DOHH2 (cell line): ENCODE measurements around the gene RP9.

ENCODE experiments used
- CTCF ChIP-seq: fragments of 200-600 bp; sonication (generic); IDR thresholded peaks from one replicate; pipeline ENCODE4 v1.5.1; 2014; ENCODE audit warnings: antibody characterized with exemption, mild to moderate bottlenecking, low read depth, low read length; ENCODE audit not compliant: poor library complexity, severe bottlenecking
- EZH2phosphoT487 ChIP-seq: fragments of 200-600 bp; sonication (generic); IDR thresholded peaks from 2 replicates; pipeline ENCODE4 v1.6.1; 2017; ENCODE audit warnings: borderline replicate concordance, mild to moderate bottlenecking, antibody characterized with exemption, low read length, moderate library complexity, mixed read lengths

GRCh38 chr7:33075818-33076518 is 33.2 kb downstream of the RP9 start:
- TF ChIP-seq CTCF (no peak), EZH2phosphoT487 (no peak)
